ENCODE data around the gene DIPK1B.

DIPK1B gene

DNA sequence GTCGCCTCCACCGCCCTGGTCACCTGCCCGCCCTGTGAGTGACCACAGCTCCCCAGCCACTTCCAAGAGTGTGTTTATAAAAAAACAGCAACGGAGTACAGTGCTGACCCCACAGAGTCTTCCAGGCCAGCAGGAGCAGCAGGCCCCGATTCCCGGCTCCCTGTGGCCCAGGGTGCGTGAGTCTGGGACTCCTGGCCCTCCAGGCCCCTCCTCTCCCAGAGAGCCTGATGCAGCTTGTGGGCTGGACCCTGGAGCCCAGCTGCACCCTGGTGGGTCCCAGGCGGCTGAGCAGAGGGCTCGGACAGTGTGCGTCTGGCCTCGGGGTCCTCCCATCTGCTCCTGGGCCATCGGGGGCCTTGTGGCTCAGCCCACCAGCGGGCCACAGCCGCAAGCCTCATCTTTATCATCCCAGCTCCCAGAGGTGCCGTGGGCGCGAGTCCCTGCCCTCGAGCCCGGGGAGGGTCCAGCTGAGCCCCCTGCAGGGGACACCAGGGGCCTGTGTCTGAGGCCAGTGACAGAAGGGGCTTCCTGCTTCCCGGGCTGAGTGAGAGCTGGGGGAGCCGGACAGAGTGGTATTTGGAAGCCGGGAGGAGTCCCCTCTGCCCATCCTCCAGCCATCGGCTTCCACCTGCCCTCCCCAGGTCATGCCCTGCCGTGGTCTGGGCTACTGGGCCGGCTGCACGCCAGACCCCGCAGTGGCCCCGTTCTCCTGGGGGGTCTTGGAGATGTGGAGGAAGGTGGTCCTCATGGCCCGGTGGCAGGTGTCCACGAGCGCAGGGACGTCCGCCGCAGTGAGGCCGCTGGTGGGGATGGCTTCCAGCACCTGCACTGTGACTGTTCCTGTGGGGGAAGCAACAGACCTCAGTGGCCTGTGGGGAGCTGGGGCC lies 39.0 kb upstream of the DIPK1B start:
- no peak for DNase-seq

- no peak for DNase-seq
These were observed 38.2 kb upstream of the DIPK1B start for GRCh38 chr9:136673975-136674785.

GRCh38 chr9:136674786-136675349 lies 37.5 kb upstream of the DIPK1B start:
- no peak for DNase-seq

DNA sequence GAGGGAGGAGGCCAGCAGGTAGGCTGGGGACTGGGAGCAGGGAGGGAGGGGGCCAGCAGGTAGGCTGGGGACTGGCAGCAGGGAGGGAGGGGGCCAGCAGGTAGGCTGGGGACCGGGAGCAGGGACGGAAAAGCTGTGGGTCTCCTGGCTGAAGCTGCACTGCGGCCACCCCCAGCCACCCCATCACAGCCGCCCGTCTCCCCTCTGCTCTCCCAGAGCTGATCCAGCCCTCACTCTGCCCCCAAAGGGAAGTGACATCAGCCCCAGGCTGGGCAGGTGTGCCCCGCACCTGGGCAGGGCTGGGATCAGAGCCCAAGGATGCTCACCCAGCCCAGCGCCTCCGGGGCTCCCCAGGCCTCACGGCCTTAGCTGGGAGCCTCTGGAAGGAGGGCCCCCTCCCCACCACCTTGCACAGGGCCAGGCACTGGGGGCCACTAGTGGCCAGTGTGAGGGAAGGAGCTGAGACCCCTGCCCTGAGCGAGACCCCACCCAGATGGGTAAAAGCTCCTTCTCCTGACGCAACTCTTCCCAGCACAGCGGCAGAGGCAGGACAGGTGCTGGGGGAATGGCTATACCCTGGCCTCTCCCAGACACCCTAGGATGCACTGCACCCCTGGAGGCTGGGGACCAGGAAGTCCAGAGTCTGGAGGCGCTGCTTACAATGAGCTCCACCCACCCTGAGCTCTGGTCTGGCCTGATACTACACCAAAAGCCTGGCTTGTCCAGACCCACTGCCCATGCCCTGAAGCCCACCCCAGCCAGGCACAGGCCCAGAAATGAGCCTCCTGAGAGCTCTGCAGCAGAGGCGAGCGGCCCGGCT lies 36.7 kb upstream of the DIPK1B start:
- no peak for DNase-seq

DNA sequence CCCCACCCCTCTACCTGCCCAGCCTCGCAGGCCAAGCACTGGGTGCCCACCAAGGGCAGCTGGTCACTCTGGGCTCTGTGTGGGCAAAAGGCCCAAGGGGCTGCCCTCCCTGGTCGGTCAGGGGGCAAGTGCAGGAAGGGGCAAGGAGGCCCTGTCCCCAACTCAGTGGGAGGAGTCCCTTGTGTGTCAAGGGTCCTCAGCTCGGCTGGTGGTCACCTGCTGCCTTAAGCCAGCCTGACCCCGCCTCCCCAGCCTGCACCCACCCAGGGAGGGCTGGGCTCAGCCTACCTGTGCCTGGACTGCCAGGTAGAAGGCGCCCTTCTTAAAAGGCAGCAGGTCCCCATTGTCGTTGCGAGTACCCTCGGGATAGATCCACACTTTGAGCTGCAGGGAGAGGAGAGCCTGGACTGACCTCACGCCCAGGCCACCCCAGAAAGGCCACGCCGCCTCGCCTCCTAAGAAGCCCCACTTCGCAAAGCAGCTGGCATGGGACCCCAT lies 36.0 kb upstream of the DIPK1B start:
- no peak for DNase-seq

GRCh38 chr9:136676920-136677686 lies 35.3 kb upstream of the DIPK1B start:
- DNase-seq, result no peak

- DNase-seq, result no peak
These were observed 34.3 kb upstream of the DIPK1B start for GRCh38 chr9:136678034-136678433.

DNA sequence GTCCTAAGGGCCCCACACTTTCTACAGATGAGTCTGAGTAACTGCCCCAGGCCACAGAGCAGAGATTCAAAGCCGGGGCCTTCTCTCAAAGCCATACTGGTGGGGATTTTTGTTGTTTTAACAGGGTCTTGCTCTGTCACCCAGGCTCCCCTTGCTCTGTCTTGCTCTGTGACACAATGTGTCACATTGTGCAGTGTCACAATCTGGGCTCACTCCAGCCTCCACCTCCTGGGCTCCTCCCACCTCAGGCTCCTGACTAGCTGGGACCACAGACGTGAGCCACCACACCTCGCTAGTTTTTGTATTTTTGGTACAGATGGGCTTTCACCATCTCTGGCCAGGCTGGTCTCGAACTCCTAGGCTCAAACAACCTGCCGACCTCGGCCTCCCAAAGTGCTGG lies 33.7 kb upstream of the DIPK1B start:
- DNase-seq, result no peak

DNA sequence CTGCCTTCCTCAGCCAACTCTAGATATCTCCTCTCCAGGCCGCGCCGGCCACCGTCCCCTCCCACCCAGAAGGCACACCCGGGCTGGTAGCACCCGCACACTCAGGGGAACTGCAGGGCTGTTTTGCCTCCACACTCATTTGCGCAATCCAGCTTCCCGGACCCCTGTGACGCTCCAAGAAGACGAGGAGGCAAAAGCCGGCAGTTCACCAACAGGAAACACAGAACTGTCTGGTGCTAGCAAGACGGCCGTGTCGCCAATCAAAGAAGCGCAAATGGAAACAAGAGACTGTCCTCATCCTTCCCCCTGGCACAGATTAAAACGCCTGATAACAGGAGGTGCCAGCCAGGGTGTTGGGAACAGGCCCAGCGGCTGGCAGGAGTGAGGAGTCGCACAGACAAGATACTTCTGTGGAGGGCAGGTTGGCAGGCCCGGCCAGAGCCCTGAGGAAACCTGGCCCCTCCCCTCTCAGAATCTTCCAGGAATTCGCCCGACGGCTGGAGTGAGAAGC lies 32.9 kb upstream of the DIPK1B start:
- no peak for DNase-seq

- DNase-seq, result no peak
These were observed 31.3 kb upstream of the DIPK1B start for GRCh38 chr9:136681029-136681428.

GRCh38 chr9:136681945-136682699 lies 30.2 kb upstream of the DIPK1B start:
- no peak for DNase-seq

- DNase-seq, result no peak
These were observed 29.7 kb upstream of the DIPK1B start for GRCh38 chr9:136682710-136683109.

DNA sequence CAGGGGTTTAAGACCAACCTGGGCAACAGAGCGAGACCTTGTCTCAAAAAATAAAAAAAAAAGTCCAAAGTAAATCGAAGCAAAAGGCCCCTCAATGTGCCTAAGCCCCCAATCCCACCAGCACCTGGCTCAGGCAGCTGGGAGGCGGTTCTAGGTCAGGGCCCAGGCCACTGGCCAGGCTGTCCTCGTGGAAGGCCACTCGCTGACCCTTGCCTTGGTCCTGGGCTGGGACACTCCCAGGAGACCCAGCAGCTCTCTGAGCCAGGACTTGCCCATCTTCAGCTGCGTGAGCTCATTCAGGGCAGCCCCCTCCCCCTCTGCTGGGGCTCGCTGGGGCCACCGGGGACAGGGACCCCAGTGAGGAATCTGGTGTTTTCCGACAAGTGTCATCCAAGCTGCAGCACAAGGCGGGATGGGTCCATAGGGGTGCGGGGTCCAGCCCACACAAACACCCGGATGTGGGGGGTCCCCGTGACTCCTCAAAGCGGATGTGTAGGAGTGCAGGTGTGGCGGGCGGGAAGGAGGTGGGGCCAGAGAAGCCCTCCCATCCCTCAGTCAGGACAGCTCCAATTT lies 29.1 kb upstream of the DIPK1B start:
- no peak for DNase-seq

DNA sequence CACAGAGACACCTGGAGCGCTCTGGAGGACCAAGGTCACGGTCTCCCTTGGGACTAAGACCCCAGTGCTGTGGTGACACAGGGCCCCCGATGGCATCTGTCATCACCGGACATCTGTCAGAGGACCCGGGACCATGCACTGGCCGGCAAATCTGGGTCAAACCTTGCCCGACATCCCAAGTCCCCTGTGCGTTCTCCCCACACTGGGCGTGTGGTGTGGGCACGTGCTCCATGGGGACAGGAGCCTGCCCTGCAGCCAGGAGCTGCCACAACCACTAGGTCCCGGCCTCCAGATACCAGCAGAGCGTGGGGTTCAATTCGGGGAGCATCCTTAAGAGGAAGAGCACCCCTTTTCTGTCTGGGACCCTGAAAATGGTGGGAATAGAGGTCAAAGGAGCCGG lies 28.6 kb upstream of the DIPK1B start:
- no peak for DNase-seq

DNA sequence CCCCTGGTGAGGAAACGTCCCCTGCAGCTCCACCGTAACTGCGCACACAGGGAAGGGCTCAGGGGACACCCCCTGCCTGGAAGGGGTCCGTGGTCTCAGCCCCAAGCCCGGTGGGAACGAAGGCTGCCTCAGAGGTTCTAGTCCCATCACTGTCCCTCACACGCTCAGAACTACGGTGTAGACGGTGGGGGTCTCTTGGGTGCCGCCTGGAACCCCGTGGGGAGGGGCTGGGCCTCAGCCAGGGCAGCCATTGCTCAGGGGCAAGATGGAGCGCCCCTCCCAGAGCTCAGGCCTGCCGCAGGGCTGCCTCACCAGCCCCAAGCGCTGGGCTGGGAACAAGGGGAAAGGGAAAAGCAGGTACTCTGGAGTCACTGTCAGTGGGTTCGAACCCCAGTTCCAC lies 28.0 kb upstream of the DIPK1B start:
- no peak for DNase-seq

DNA sequence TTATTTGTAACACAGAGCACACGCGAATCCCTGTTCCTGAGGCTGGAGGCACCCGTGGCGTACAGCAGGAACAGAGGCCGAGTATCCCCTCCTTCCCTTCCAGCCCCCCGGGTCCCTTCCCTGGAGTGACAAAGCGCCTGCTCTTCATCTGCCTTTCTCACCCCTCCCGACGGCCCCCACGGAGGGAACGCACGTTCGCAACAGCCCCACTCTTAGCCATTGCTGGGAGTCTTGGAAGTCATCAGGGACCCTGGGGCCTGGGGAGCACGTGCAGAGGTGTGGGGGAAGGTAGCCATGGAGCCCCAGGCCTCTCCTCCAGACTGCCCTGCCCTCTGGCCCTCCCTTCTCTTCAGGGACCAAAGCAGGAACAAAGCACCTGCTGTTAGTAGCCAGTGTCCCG lies 27.6 kb upstream of the DIPK1B start:
- no peak for DNase-seq

DNA sequence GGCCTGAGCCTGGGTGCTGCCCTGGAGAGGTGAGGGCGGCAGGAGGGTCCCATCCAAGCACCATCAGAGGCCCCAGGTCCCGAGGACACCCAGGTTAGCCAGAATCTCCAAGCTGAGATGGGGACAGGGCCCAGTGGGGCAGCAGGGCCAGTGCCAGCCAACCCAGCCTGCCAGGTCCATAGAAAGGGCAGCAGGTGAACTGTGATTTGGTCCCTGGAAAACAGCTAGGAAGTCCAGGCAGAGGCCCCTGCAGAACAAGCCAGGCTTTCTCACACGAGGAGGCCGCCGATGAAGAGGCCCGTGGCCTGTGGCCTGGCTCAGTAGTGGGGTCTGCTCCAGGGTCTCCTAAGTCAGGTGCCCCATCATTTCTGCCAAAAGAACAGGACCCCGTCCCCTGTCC lies 27.2 kb upstream of the DIPK1B start:
- no peak for DNase-seq

- DNase-seq, result no peak
These were observed 26.4 kb upstream of the DIPK1B start for GRCh38 chr9:136685790-136686533.

DNA sequence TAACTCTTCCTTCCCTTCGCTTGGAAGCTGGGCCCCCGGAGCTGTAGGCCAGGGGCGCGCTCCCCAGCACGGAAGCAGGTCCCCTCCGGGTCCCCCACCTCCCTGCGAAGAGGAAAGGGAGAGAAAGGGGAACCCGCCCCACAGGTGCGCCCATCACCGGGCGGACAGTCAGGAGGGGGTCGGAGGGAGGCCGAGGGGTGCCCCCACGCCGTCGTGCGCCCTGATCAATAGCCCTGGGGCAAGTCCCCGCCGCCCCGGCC lies 25.9 kb upstream of the DIPK1B start:
- no peak for DNase-seq

Data from CD4-positive, alpha-beta T cell treated with Interleukin-21 for 1 hour (primary cell).